GM12891 (cell line): ENCODE measurements around the gene FOXK2. TPM values are rescaled to one million over a fixed set of nuclear protein-coding genes. Genes with fewer than 3 reads are reported as not detected.

Experiments used
- DNase-seq: peaks from one replicate; pipeline ENCODE4 v3.0.0; 2011; ENCODE audit warnings: low spot score; ENCODE audit not compliant: insufficient read length
- FAIRE-seq: peaks from 2 replicates; lab custom pipeline; 2011; peaks lifted over from hg19 to GRCh38; lab: Jason Lieb, UNC
- PAX5 ChIP-seq: IDR thresholded peaks from 2 replicates; pipeline ENCODE4 v1.6.1; 2011; ENCODE audit warnings: low read length, moderate library complexity, mild to moderate bottlenecking; ENCODE audit not compliant: insufficient read depth, severe bottlenecking
- POLR2A ChIP-seq: IDR thresholded peaks from 2 replicates; pipeline ENCODE4 v1.6.1; 2011; ENCODE audit warnings: low read depth, low read length, control low read depth
- POLR2AphosphoS5 ChIP-seq: IDR thresholded peaks from 2 replicates; pipeline ENCODE4 v1.6.1; 2011; ENCODE audit warnings: low read depth, low read length, control low read depth
- POU2F2 ChIP-seq: IDR thresholded peaks from 2 replicates; pipeline ENCODE4 v1.6.1; 2011; ENCODE audit warnings: low read depth, mild to moderate bottlenecking, control low read depth, low read length, moderate library complexity
- SPI1 ChIP-seq: IDR thresholded peaks from 2 replicates; pipeline ENCODE4 v1.6.1; 2011; ENCODE audit warnings: low read depth, low read length, control low read depth
- TAF1 ChIP-seq: IDR thresholded peaks from 2 replicates; pipeline ENCODE4 v1.6.1; 2011; ENCODE audit warnings: low read depth, low read length, control low read depth
- polyA plus RNA-seq: library from polyadenylated mRNA; unstranded; fragments of >200 nt; gene quantifications from one replicate; pipeline ENCODE4 v1.2.1, GENCODE V29; 2012; ENCODE audit warnings: low read depth, missing spikeins, inconsistent platforms; ENCODE audit not compliant: missing spikeins

Gene FOXK2
- 19.6 TPM for polyA plus RNA-seq

GRCh38 chr17:82518826-82519810 is at the start of gene FOXK2:
Gene FOXK2, plus strand, starts transcription at chr17:82519732. Its CDS starts 157 bp downstream, at chr17:82519889.
- TF ChIP-seq TAF1 = 0 out of 2 replicates have a peak, but pooled peaks have one; percentile 26
- no peak for TF ChIP-seq PAX5
- no peak for TF ChIP-seq SPI1
- TF ChIP-seq POU2F2 = no peak
- peak; percentile 54 for TF ChIP-seq POLR2A
- TF ChIP-seq POLR2AphosphoS5 = no peak; the same call in 1 of the 2 replicates
- DNase-seq (peak; percentile 98), FAIRE-seq (peak; percentile 100)

- no peak for TF ChIP-seq POLR2A
- TF ChIP-seq PAX5 = no peak
- no peak for TF ChIP-seq POLR2AphosphoS5
- TF ChIP-seq TAF1 = no peak
- TF ChIP-seq SPI1 = no peak
- no peak for TF ChIP-seq POU2F2
Observed at GRCh38 chr17:82470065-82470464, 49.5 kb upstream of the FOXK2 start.

GRCh38 chr17:82474223-82475010 is 45.1 kb upstream of the FOXK2 start:
- TF ChIP-seq TAF1 = no peak
- no peak for TF ChIP-seq SPI1
- TF ChIP-seq POLR2AphosphoS5 = no peak
- no peak for TF ChIP-seq POU2F2
- TF ChIP-seq PAX5 = no peak
- TF ChIP-seq POLR2A = no peak
- FAIRE-seq = no peak
- DNase-seq = no peak

More at GRCh38 chr17:82470065-82470464, 49.5 kb upstream of the FOXK2 start:
- no peak for DNase-seq
- no peak for FAIRE-seq

- TF ChIP-seq POLR2AphosphoS5 (no peak), SPI1 (no peak), PAX5 (no peak), POU2F2 (no peak), POLR2A (no peak), TAF1 (no peak)
- FAIRE-seq = no peak
- no peak for DNase-seq
Observed at GRCh38 chr17:82475458-82475857, 44.1 kb upstream of the FOXK2 start.

GRCh38 chr17:82477934-82478333 is 41.6 kb upstream of the FOXK2 start:
- TF ChIP-seq POLR2A (no peak), PAX5 (no peak), SPI1 (no peak), POU2F2 (no peak), POLR2AphosphoS5 (no peak), TAF1 (no peak)
- no peak for DNase-seq
- FAIRE-seq = no peak

- FAIRE-seq (no peak), DNase-seq (no peak)
- TF ChIP-seq POU2F2 = no peak
- TF ChIP-seq POLR2A = no peak
- TF ChIP-seq TAF1 = no peak
- no peak for TF ChIP-seq POLR2AphosphoS5
- TF ChIP-seq SPI1 = no peak
- TF ChIP-seq PAX5 = no peak
Observed at GRCh38 chr17:82479602-82480001, 39.9 kb upstream of the FOXK2 start.

- TF ChIP-seq POLR2A (no peak), TAF1 (no peak), PAX5 (no peak), POLR2AphosphoS5 (no peak), SPI1 (no peak), POU2F2 (no peak)
- no peak for FAIRE-seq
Observed at GRCh38 chr17:82480318-82480717, 39.2 kb upstream of the FOXK2 start.

GRCh38 chr17:82483204-82483660 is 36.3 kb upstream of the FOXK2 start:
- TF ChIP-seq POLR2AphosphoS5 (no peak), TAF1 (no peak), SPI1 (no peak), PAX5 (no peak), POLR2A (no peak), POU2F2 (no peak)
- DNase-seq (no peak), FAIRE-seq (no peak)

More at GRCh38 chr17:82480318-82480717, 39.2 kb upstream of the FOXK2 start:
- DNase-seq = no peak

GRCh38 chr17:82483836-82484235 is 35.7 kb upstream of the FOXK2 start:
- DNase-seq (no peak), FAIRE-seq (no peak)
- TF ChIP-seq TAF1 (no peak), PAX5 (no peak), SPI1 (no peak), POU2F2 (no peak), POLR2A (no peak), POLR2AphosphoS5 (no peak)
